HG03432 (cell line): Measurements from ENCODE around the gene DYNLRB1.
"Not testable (repeated sequence)": the region's sequence is repeated elsewhere in the genome, so short reads cannot be mapped to it uniquely, and the experiment has no call there.

ENCODE experiments used
- ATAC-seq: cut with Tn5 transposase; IDR thresholded peaks from one replicate; pipeline ENCODE4 v1.9.1; 2021; ENCODE audit warnings: mild to moderate bottlenecking, moderate library complexity; ENCODE audit not compliant: unreplicated experiment

Gene DYNLRB1

DNA sequence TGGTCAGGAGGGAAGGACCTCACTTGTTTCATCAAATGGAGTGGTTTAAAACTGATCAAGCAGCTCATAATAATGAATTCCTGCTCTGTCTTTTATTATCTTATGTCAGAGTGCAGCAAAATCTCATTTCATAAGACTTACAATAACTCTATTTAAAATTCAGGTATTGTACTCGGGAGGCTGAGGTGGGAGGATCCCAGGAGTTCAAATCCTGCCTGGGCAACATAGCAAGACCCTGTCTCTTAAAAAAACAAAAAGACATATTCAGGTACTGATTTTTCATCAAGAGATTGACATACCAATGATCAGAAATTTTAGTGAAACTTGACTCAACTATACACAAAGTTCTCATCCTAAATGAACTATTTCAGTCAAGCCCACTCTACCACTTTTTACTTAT lies 5.6 kb upstream of the DYNLRB1 start:
- no peak for ATAC-seq

DNA sequence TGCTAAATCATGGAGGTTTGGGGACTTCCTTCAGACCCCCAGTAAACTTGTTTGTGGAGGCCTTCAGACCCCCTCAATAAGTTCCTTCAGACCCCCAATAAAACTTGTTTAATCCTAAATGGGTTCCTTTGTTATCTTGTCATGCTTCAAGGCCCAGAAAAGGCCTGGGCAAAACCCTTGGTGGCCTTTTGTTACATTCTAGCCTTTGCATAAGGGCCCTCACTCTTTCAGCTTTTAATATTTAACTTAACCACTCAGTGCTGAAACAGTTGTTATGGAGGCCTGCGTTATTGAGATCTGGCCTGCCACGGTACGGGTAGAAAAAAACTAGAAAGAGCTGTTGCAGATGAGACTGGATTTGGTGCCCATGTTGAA lies 4.3 kb upstream of the DYNLRB1 start:
- no peak for ATAC-seq

DNA sequence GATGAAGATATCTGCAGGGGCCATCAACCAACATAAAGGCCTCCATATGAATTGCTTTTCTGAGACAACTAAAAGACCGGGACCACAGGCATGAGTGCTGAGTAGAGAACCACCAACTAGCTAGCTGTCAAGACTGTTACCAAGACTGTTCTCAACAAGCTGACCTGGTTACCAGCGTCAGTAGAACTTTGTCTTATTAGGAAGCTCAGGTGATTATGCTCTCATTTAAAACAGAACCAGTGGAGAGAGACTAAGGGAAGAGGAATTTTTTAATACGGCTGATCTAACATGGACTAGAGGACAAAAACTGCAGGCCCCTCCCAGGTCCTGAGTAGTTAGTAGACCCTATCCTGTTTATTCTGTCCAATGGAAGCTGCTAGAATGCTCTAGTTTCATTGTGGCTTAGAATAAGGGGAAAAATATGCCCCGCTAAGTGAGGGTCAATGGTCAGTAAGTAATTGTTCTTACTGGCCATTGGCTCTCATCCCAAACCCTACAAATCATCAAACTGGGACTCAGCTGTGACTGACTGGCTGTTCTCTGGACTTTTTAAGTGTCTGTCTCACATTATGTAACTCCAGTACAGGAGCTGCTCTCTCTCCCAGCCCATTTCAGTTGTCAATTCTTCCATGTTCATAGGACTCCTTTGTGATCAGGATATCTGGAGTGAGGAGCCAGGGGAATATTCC lies 3.8 kb upstream of the DYNLRB1 start:
- ATAC-seq = no peak

DNA sequence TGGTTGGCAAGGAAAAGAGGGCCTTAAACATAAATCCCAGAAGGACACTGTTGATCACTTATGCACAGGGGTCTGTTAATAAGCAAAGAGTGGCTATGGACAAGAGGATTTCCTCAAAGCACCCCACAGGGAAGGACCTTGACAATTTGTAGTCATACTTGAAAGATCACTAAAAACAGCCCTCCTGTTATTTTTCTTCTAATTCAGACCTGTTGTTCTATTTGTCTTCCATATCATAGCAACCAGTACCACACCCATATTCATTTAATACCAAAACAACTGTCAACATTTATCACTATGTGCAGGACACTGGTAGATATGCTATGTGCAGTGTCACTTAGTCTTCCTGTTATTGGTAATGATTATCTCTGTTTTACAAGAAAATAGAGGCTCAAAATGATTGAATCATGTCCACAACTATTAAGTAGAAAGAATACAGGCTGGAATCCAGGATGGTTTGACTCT lies 3.2 kb upstream of the DYNLRB1 start:
- no peak for ATAC-seq

DNA sequence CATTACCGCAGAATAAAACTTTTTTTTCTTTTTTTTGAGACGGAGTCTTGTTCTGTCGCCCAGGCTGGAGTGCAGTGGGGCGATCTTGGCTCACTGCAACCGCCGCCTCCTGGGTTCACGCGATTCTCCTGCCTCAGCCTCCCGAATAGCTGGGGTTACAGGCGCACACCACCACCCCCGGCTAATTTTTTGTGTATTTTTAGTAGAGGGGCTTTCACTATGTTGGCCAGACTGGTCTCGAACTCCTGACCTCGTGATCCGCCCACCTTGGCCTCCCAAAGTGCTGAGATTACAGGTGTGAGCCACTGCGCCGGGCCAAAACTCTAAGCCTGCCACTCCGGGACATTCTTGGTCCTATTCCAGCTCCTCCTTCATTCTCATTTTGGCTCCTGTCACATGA lies 2.2 kb upstream of the DYNLRB1 start:
- ATAC-seq = not testable (repeated sequence)

DNA sequence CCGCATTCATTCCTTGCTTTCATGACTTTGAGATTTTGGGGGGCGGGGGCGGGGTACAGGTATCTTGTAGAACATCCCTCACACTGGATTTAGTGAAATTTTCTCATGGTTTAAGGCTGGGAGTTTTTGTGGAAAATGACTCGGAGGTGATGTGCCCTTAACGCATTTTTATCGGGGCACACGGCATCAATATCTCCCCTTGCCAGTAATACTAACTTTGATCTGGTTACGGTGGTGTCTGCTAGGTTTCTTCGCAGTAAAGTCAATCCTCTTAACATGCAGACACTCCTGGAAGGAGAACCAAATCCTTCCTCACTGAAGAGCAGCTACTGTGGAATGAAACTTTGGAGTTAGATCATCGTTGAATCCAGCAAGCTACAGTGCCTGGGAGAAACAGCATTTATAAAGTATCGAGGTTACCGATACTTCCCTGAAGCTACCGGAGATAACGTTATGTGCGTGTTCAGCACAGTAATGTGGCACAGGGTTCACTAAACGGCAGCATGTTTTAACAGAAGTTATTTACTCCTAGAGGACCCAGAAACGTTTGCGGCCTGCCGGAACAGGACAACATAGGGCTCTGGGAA lies 1.2 kb upstream of the DYNLRB1 start:
- no peak for ATAC-seq

DNA sequence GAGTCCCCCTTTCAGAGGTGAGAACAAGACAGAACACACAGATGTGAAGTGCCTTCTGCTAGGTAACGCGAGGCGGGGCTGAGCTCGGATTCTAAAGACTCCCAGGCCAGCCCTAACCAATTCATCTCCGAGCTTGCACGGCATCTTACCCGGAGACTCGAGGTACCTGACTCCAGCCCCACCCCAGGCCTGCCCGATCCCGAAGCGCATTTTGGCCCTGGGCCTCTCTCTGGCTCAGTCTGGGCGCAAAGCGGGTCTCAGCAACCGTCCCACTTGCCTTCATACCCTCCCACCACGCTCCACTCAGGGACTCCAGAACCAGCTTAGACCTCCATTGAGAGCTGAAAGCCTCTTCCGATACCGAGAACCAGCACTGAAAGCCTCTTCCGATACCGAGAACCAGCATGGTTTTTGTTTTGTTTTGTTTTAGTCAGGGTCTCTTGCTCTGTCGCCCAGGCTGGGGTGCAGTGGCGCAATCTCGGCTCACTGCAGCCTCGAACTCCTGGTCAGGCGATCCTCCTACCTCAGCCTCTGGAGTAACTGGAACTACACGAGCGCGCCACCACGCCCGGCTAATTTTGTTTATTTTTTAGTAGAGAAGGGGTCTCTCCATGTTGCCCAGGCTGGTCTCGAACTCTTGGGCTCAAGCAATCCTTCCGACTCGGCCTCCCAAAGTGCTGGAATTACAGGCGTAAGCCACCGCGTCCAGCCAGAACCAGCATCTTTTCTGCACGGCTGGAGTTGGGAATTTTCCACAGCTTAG lies 557 bp upstream of the DYNLRB1 start:
- ATAC-seq = peak; percentile 57

DNA sequence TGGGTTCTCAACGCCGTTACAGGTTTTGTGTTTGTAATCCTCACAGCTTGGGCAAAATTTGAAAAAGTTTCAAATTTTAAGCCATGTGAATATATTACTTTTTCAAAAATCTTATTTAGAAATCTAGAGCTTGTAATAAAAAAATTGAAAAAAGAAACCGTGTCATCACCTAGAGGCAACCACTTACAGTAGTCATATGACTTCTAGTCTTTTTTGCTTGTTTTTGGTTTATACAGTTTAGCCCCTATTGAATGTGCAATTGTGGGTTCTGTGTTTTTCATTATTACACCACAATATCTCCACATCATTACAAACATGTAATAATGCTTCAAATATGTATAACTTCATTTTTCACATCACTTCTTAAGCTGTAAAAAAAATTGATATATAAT lies 888 bp downstream of the DYNLRB1 start:
- ATAC-seq = no peak

DNA sequence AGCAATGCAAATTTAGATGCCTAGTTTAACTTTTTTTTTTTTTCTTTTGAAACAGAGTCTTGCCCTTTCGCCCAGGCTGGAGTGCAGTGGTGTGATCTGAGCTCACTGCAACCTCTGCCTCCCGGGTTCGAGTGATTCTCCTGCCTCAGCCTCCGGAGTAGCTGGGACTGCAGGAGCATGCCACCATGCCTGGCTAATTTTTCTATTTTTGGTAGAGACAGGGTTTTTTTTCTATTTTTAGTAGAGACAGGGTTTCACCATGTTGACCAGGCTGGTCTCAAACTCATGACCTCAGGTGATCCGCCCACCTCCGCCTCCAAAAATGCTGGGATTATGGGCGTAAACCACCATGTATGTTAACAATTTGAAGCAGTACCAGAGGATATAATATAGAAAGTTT lies 2.6 kb downstream of the DYNLRB1 start:
- ATAC-seq = not testable (repeated sequence)

DNA sequence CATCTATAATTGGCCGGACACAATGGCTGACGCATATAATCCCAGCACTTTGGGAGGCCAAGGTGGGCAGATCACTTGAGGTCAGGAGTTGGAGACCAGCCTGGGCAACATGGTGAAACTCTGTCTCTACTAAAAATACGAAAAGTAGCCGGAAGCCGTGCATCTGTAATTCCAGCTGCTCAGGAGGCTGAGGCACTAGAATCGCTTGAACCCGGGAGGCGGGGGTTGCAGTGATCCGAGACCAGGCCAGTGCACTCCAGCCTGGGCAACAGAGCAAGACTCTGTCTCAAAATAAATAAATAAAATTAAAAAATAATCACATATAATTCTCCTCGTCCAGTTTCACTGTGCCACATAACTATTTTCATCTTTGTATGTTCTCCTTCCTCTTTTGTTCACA lies 3.6 kb downstream of the DYNLRB1 start:
- not testable (repeated sequence) for ATAC-seq

DNA sequence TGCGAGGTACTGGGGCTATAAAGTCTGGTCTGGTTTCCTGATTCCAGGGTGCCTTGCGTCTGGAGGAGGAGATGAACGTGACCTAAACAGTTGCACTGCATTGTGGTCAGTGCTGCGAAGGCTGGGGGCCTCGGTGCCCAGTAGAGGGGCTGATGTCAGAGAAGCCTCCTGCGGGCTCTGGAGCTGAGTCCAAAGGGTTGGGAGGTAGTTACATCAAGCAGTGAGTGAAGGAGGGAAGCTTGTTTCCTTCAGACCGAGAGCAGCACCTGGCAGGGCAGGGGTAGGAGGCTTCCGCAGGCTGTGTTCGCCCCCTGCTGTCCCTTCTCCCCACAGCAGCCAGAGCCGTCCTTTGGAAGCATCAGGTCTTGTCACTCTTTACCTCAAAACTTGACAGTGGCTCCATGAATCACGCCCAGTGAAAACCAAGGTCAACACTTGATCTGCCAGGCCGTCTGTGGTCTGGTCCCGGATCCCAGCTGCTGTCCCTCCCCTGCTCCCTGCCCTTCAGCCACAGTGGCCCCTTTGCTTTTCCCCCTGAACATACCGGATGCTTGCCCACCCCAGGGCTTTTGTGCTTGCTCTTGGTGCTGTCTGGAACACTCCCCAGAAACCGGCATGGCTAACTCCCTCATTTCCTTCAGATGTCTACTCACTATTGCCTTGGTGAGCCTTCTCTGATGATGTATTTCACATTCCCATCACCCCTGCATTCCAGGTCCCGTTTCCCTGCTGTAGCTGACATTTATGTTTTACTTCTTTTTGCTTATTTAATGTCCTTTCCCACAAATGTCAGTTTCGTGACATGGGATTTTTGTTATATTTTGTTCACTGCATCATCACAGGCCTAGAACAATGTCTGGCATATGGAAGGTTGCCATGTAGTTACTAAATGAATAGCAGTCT lies 7.0 kb downstream of the DYNLRB1 start:
- ATAC-seq = no peak

DNA sequence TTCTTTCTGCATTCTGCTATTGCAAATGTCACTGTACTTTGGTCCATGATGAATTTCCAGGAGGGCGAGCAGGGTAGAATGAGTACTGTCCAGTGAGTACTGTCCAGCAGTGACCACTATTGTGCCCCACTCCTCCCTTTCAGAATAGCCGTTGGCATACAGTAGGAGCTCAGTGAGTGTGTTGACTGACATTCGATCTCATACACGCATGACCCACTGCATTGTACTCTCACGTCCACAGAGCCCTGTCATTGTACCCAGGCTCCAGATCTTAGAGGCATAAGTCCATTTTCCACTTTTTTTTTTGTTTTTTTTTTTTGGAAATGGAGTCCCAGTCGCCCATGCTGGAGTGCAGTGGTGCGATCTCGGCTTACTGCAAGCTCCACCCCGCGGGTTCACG lies 8.2 kb downstream of the DYNLRB1 start:
- ATAC-seq = no peak

DNA sequence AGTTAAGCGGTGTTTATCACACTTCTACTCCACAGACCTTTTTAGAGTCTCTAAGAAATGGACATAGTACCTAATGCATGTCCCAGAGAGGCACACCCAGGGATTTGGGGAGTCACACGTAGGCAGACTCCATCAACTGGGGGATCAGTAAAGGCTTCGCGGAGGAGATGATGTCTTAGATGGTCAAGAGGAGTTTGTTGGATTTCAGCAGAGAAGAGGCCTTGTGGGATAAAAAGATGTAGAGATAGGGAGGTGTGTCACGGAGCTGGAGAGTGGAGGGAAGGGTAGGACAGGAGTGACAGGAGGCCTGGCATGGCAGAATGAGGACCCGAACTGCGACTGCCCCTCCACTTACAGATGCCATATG lies 9.1 kb downstream of the DYNLRB1 start:
- ATAC-seq = no peak

DNA sequence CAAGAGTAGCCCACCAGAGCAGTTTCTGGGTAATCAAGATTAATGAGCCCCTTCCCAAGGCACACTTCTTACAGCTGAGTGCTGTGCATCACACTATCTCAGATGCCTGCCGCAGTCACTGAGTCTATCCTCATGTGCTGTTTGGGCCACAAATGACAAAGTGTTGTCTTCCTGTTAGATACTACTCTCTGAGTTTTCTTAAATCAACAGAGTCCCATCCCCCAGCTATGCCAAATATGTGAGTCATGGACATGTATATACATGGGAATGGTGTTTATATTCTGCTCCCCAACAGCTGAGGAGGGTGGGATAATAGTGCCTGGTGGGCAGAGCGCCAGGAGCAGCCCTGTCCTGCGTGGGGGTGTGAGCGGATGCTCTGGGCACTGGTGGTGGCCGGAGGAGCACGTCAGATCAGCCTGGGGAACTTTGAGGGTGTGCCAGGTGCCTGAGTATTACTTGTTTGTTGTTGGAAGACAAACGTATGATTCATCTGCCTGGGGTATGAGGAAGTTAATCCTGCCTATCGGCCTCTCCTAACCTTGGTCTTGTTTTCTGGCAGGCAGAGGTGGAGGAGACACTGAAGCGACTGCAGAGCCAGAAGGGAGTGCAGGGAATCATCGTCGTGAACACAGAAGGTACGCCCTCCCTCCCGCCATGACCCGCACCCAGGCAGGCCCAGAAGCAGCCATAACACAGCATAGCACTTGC lies 9.6 kb downstream of the DYNLRB1 start:
- no peak for ATAC-seq

DNA sequence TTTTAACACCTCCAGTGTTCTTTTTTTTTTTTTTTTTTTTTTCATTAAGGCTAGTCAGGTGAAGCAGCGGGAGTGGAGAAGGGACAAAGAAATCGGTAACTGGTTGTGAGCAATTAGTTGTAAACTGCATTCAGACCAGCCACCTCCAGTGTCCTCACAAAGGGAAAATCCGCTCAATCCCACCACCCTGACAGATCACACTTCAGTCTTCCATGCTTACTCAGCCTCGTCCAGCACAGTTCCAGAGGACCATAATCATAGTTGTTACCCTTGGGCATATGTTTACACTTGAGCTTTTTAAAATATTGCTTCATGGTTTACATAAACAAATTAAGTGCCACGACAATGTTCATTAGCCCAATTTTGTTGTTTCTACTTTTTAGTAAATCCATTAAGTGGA lies 10.2 kb downstream of the DYNLRB1 start:
- no peak for ATAC-seq

DNA sequence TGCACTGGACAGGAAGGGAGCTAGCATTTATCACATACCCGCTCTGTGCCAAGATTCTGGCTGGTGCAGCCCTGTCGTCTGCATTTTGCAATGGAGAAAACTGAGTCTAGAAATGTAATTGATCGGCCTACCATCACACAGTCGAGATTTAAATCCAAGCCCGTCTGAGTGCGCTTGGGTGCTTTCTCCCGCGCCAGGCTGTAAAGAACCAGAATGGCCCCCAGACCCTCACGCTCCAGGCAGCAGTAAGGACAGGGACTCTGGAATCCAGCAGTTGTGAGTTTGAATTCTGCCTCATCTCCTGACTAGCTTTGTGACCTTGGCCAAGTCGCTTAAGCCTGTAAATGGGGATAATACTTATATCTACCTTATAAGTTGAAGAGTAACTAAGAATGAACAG lies 10.8 kb downstream of the DYNLRB1 start:
- no peak for ATAC-seq

DNA sequence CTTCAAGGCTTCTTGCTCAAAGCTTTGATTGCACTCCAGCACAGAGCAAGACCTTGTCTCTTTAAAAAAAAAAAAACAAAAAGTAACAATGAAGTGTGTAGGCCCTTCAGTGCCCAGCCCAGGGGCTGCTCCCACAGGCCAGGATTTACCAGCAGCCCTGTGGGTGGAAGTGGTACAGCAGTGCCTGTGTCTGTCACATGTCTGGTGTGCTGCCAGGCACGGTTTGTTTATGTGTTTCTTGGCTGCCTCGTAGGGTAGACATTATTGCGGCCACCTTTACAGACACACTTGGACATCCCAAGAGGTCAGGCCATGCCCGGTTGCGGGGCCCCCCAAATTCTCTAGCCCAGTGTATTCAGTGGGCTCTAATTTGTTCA lies 12.7 kb downstream of the DYNLRB1 start:
- no peak for ATAC-seq

DNA sequence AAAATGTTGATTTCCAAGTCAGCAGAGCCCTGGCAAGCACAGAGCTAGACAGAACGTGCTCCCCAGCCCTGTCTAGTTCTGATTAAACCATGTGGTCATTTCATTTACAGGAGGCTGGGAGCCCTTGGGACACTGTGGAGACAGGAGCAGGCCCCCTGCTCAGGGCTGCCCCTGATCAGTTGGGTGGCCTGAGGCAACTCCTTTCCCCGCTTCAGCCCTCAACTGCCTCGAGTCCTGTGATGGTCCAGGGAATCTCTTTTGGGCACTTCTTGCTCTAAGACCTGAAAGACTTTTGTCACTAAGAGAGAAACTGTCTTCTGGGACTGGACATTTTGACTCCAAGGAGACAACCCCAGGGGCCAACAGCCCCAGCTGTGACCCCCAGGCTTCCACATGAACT lies 13.5 kb downstream of the DYNLRB1 start:
- no peak for ATAC-seq

DNA sequence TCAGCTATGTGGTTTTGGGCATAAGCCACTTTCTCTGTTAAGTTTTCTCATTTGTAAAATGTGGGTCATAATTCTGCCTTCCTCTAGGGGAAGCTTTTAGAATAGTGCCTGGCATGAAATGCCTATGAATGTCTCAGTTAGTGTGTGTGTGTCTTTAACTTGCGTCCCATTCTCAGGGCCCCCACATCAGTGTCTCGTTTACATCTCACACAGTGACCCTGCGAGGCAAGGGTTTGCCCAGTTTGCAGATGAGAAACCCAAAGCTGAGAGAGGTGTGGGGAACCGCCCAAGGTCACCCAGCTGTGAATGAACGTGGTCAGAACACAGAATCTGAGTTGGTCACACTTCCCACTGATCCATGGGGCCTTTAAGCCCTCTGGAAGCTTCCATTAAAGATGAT lies 14.1 kb downstream of the DYNLRB1 start:
- no peak for ATAC-seq

DNA sequence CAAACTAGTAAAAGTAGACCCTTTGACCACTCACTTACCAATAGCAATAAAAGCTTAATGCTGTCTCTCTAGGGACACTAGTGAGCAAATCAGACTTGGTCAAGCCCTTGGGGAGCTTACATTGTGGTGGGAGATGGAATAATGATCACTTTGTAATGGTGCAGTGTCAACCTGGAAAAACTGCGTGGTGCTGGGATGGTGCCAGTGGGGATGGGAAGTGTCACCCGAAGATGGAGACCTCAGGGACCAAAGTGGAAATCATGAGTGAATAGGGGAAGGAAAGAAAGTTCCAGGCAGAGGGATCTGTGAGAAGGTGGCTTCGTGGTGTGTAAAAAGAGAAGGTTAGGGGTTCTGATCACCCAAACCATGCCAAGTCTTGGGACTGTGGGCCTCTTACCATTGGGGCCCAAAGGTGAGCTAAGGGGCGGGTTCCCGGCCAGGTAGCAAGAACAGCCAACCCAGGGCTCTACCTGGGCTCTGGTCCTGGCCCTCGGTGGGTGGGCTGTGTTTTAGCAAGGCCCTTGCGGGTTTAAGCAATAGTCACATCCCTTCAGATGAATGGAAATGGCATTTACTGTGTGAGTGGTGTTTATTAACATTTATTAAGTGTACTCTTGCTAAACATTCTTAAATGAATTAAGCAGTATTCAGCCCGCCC lies 15.5 kb downstream of the DYNLRB1 start:
- ATAC-seq = no peak
